Fibroblast of lung (primary cell): ENCODE results near the gene PIGN. TPM values are rescaled to one million over a fixed set of nuclear protein-coding genes. Genes with fewer than 3 reads are reported as not detected.
A peak's percentile ranks its signal among the peaks of the same experiment; 100 is the strongest.

Experiments
- DNase-seq, 2 donors: peaks; one replicate each; pipeline versions ENCODE4 v3.0.0 to v3.0.0-alpha.2; 2010; ENCODE audit warnings: low read depth in 2 of 2
- H2AFZ ChIP-seq: 2 replicates; pipeline ENCODE4 v1.5.1; 2012; ENCODE audit warnings: low read length, control low read depth, inconsistent platforms
- H3K27ac ChIP-seq: 2 replicates; pipeline ENCODE4 v1.5.1; 2011; ENCODE audit warnings: low read length, control low read depth; ENCODE audit not compliant: insufficient read depth
- H3K27me3 ChIP-seq: 2 replicates; pipeline ENCODE4 v1.5.1; 2011; ENCODE audit warnings: mild to moderate bottlenecking, low read length; ENCODE audit not compliant: control insufficient read depth, insufficient read depth
- H3K36me3 ChIP-seq: 2 replicates; pipeline ENCODE4 v1.5.1; 2011; ENCODE audit warnings: low read length; ENCODE audit not compliant: control insufficient read depth, insufficient read depth
- H3K4me1 ChIP-seq: 2 replicates; pipeline ENCODE4 v1.5.1; 2011; ENCODE audit warnings: low read length; ENCODE audit not compliant: control insufficient read depth, insufficient read depth; ENCODE audit errors: extremely low read depth
- H3K4me2 ChIP-seq: 2 replicates; pipeline ENCODE4 v1.5.1; 2011; ENCODE audit warnings: low read length, control low read depth; ENCODE audit not compliant: insufficient read depth; ENCODE audit errors: extremely low read depth
- H3K4me3 ChIP-seq, 4 experiments: fragments of 200-600 bp in 1 of 4; sonication (generic) in 1 of 4; replicated peaks in 1 of 4; 2 replicates each; pipeline ENCODE4 v1.5.1; 2011 to 2016; ENCODE audit warnings: low read length in 4 of 4, low read depth in 3 of 4, mild to moderate bottlenecking in 3 of 4, control low read depth in 2 of 4, inconsistent platforms in 1 of 4, mixed read lengths in 1 of 4; ENCODE audit not compliant: insufficient read depth in 1 of 4; ENCODE audit errors: control extremely low read depth in 1 of 4
- H3K79me2 ChIP-seq: 2 replicates; pipeline ENCODE4 v1.5.1; 2012; ENCODE audit warnings: mild to moderate bottlenecking, low read length, inconsistent platforms; ENCODE audit not compliant: control insufficient read depth, insufficient read depth
- H3K9ac ChIP-seq: 2 replicates; pipeline ENCODE4 v1.5.1; 2011; ENCODE audit warnings: mild to moderate bottlenecking, low read length, control low read depth; ENCODE audit not compliant: insufficient read depth
- H3K9me3 ChIP-seq: 2 replicates; pipeline ENCODE4 v1.5.1; 2012; ENCODE audit warnings: low read depth, low read length; ENCODE audit not compliant: control insufficient read depth, insufficient read depth
- H4K20me1 ChIP-seq: 2 replicates; pipeline ENCODE4 v1.5.1; 2011; ENCODE audit warnings: low read length; ENCODE audit not compliant: control insufficient read depth, insufficient read depth; ENCODE audit errors: extremely low read depth
- EZH2 ChIP-seq: IDR thresholded peaks from 2 replicates; pipeline ENCODE4 v1.5.1; 2012; ENCODE audit warnings: low read length, control low read depth, mild to moderate bottlenecking; ENCODE audit errors: missing control alignments
- polyA plus RNA-seq, 2 donors: library from polyadenylated mRNA; depleted of rRNA in 1 of 2; stranded (reverse) in 1 of 2; unstranded in 1 of 2; fragments of >200 nt; gene quantifications; 2 replicates each; pipeline ENCODE4 v1.2.1, GENCODE V29; 2011 to 2012; ENCODE audit warnings: missing spikeins in 1 of 2
- total RNA-seq: library from RNA; depleted of rRNA; stranded (reverse); fragments of >200 nt; gene quantifications from 2 replicates; pipeline ENCODE4 v1.2.1, GENCODE V29; 2014
- TF ChIP-seq, protein P1 (sequence below), 2 donors: IDR thresholded peaks in 1 of 2; conservative IDR thresholded peaks in 1 of 2; 1 replicate in 1 of 2; 2 replicates in 1 of 2; pipeline ENCODE4 v1.5.1; 2011 to 2012; ENCODE audit warnings: low read length in 2 of 2, control low read depth in 1 of 2, inconsistent platforms in 1 of 2, low read depth in 1 of 2, mild to moderate bottlenecking in 1 of 2

PIGN gene
- total and polyA plus RNA-seq, 2 donors (not counting 1 experiment from before 2014, with no cell fraction given): 31.7 to 39.8 TPM

DNA sequence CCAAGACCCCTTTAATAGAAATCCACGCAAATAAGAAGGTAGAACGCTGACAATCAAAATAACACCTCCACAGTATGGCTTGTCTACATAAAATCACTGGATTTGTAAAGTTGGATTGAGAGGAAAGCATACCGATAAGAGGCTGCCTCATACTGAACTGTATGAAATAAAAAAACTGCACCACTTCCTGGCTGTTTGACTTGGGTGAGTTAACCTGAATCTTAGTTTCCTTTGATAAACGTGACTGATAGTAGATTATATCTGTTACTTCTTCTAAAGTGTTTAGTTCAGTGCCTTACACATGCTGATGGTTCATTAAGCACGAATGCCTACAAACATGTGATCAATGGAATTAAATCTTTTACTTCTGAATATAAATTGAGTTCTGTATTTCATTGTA, 153.6 kb downstream of the PIGN start:
- Histone ChIP-seq H3K27ac (no peak overlapping the region), H3K4me1 (no peaks in the 10 kb centered on the region), H3K27me3 (no peaks in the 10 kb centered on the region), H2AFZ (no peak overlapping the region), H3K9ac (no peak overlapping the region), H3K36me3 (no peaks in the 10 kb centered on the region), H3K4me3 (no peak overlapping the region), H3K9me3 (no peaks in the 10 kb centered on the region), H3K4me2 (no peak overlapping the region), H3K79me2 (no peaks in the 10 kb centered on the region), H4K20me1 (no peaks in the 10 kb centered on the region)
- DNase-seq: no peak
- TF ChIP-seq, protein P1, sequence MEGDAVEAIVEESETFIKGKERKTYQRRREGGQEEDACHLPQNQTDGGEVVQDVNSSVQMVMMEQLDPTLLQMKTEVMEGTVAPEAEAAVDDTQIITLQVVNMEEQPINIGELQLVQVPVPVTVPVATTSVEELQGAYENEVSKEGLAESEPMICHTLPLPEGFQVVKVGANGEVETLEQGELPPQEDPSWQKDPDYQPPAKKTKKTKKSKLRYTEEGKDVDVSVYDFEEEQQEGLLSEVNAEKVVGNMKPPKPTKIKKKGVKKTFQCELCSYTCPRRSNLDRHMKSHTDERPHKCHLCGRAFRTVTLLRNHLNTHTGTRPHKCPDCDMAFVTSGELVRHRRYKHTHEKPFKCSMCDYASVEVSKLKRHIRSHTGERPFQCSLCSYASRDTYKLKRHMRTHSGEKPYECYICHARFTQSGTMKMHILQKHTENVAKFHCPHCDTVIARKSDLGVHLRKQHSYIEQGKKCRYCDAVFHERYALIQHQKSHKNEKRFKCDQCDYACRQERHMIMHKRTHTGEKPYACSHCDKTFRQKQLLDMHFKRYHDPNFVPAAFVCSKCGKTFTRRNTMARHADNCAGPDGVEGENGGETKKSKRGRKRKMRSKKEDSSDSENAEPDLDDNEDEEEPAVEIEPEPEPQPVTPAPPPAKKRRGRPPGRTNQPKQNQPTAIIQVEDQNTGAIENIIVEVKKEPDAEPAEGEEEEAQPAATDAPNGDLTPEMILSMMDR (conservative IDR thresholded peaks at IDR 0.05 in 1 of 2, IDR thresholded peaks at IDR 0.05 in 1 of 2; ENCODE audit: low read depth in 1 of 2, low read length in 2 of 2): no peak
- TF ChIP-seq EZH2: no peak

DNA sequence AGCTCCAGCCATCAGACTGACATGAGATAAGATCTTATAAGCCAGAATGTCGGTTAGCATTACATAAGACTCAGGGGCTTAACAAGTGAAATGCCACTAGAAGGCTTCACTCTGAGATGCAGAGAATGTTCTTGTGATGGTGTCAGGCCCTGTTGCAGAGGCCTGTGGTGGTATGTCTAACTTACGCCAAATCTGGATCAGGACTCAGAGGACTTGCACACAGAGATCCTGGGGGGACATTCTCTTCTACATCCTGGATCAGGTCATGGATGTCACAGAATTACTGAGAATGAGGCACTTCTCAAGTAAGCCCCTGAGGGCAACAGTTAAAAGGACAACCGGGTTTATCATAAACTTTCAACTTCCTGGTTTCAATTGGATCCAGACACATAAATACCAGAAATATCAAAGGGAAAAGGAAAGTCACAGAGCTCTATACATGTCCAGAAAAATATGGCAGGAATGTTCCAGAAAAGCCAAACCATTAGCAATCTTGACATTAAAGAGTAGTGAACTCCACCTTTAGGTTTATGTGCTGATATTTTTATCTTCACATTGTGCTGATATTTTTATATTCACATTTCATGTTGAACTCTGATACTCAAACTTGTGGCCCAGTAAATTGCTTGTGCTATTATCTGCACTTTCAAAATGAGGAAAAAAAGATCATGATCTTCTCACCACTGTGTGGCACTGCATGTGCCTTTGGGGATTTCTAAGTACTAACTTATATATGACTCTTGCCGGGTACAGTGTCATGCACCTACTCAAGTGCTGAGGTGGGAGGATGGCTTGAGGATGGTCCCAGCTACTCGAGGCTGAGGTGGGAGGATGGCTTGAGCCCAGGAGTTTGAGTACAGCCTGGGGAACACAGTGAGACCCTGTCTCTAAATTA, 156.5 kb downstream of the PIGN start:
- Histone ChIP-seq H3K9me3 (no peaks in the 10 kb centered on the region), H2AFZ (no peak overlapping the region)
- peak in 1 of 2 donors; percentile 52 for DNase-seq

DNA sequence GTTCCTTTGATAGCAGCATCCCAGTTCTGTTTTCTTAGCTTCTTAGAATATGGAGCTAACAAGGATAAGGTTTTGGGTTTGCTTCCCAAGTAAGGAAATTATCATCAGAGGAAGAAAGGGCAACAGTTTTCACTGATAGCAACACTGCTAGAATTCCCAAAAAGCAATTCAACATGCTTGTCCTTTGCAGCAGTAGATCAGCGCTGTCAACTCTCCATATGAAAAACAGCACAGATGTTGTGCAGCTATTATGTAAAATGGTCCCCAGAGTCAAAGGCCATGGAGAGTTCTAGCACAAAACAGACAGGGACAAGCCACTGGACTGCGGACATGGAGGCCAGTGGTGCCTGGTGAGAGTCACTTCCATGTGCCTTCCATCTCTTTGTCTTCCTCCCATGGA, 158.1 kb downstream of the PIGN start:
- no peaks in the 10 kb centered on the region for H3K79me2 ChIP-seq
- no peaks in the 10 kb centered on the region for H3K36me3 ChIP-seq
- H3K27me3 ChIP-seq: no peaks in the 10 kb centered on the region
- H4K20me1 ChIP-seq: no peaks in the 10 kb centered on the region
- no peak overlapping the region for H3K27ac ChIP-seq
- H3K4me3 ChIP-seq: no peak overlapping the region
- H3K9ac ChIP-seq: no peak overlapping the region
- H3K4me1 ChIP-seq: peaks cover 2% of the 10 kb centered on the region
- DNase-seq: no peak
- H2AFZ ChIP-seq: no peak overlapping the region
- TF ChIP-seq, protein P1 (conservative IDR thresholded peaks at IDR 0.05 in 1 of 2, IDR thresholded peaks at IDR 0.05 in 1 of 2; ENCODE audit: low read depth in 1 of 2, low read length in 2 of 2): no peak
- TF ChIP-seq EZH2: no peak
- no peak overlapping the region for H3K4me2 ChIP-seq
- no peaks in the 10 kb centered on the region for H3K9me3 ChIP-seq

More for the DNA sequence above, 156.5 kb downstream of the PIGN start:
- H4K20me1 ChIP-seq: no peaks in the 10 kb centered on the region
- no peak overlapping the region for H3K4me3 ChIP-seq
- H3K4me2 ChIP-seq: no peak overlapping the region
- TF ChIP-seq EZH2: no peak
- TF ChIP-seq, protein P1 (conservative IDR thresholded peaks at IDR 0.05 in 1 of 2, IDR thresholded peaks at IDR 0.05 in 1 of 2; ENCODE audit: low read depth in 1 of 2, low read length in 2 of 2): no peak
- H3K27me3 ChIP-seq: no peaks in the 10 kb centered on the region
- H3K4me1 ChIP-seq: peaks cover 2% of the 10 kb centered on the region
- H3K36me3 ChIP-seq: no peaks in the 10 kb centered on the region
- H3K79me2 ChIP-seq: no peaks in the 10 kb centered on the region
- no peak overlapping the region for H3K9ac ChIP-seq
- no peak overlapping the region for H3K27ac ChIP-seq
